Thymus (tissue), 14 donors: ENCODE data around the gene SLC12A1. TPM values are rescaled to one million over a fixed set of nuclear protein-coding genes. Genes with fewer than 3 reads are reported as not detected.

Experiments used
- DNase-seq, 9 donors: peaks; one replicate each; pipeline ENCODE4 v3.0.0-alpha.2; 2013; ENCODE audit warnings: low spot score in 9 of 9, low read depth in 6 of 9, missing footprints in 1 of 9
- H3K27ac ChIP-seq, 2 donors: one replicate each; pipeline ENCODE4 v1.5.1; 2013; ENCODE audit warnings: control low read depth in 1 of 2, low read depth in 1 of 2, low read length in 1 of 2, mild to moderate bottlenecking in 1 of 2, moderate library complexity in 1 of 2
- H3K27me3 ChIP-seq, 2 donors: one replicate each; pipeline ENCODE4 v1.5.1; 2013; ENCODE audit warnings: low read length in 1 of 2; ENCODE audit not compliant: control insufficient read depth in 2 of 2, insufficient read depth in 1 of 2
- H3K36me3 ChIP-seq, 2 donors: one replicate each; pipeline ENCODE4 v1.5.1; 2013; ENCODE audit warnings: low read length in 1 of 2, mild to moderate bottlenecking in 1 of 2, moderate library complexity in 1 of 2; ENCODE audit not compliant: control insufficient read depth in 2 of 2, insufficient read depth in 2 of 2
- H3K4me1 ChIP-seq, 2 donors: one replicate each; pipeline ENCODE4 v1.5.1; 2013; ENCODE audit warnings: low read length in 2 of 2; ENCODE audit not compliant: control insufficient read depth in 2 of 2, insufficient read depth in 2 of 2
- H3K4me3 ChIP-seq, 2 donors: one replicate each; pipeline ENCODE4 v1.5.1; 2013; ENCODE audit warnings: low read length in 2 of 2, control low read depth in 1 of 2, mild to moderate bottlenecking in 1 of 2
- H3K9me3 ChIP-seq, 2 donors: one replicate each; pipeline ENCODE4 v1.5.1; 2013; ENCODE audit warnings: low read length in 1 of 2, mild to moderate bottlenecking in 1 of 2; ENCODE audit not compliant: control insufficient read depth in 2 of 2, insufficient read depth in 1 of 2
- WGBS: extraction: QIAGEN DNeasy Blood & Tissue Kit; methylation state at CpG from one replicate; pipeline ENCODE4 v1.1.7; 2013; 5-methylcytosine and 5-hydroxymethylcytosine counted together
- long read RNA-seq, 10 donors: transcript quantifications; one replicate each; lab custom pipeline, GENCODE V29; 2026
- polyA plus RNA-seq: library from polyadenylated mRNA; stranded (reverse); fragments of 200-250 nt; gene quantifications from one replicate; pipeline ENCODE4 v1.2.3, GENCODE V29; 2013
- total RNA-seq: library from RNA; stranded (reverse); fragments of 120-200 nt; gene quantifications from one replicate; pipeline ENCODE4 v1.2.4, GENCODE V29; 2013
- donor health status: healthy.

SLC12A1 gene
- total RNA-seq (0.05 TPM), polyA plus RNA-seq (0.11 TPM)
- long read RNA-seq, donor 1 = 0 reads
- long read RNA-seq, donor 2 = 0 reads
- long read RNA-seq, donor 3 = 0 reads
- long read RNA-seq, donor 4 = 0 reads
- long read RNA-seq, donor 5, full-length matches to known transcripts = 2 of 2 reads
- long read RNA-seq, donor 5, partial matches to known transcripts = 0 of 2 reads
- long read RNA-seq, donor 5, other reads (novel, unspliced or antisense) = 0 of 2 reads
- long read RNA-seq, donor 6 = 0 reads
- long read RNA-seq, donor 7 = 0 reads
- long read RNA-seq, donor 8 = 0 reads
- long read RNA-seq, donor 9 = 0 reads
- long read RNA-seq, donor 10 = 0 reads

GRCh38 chr15:48205981-48206380, at the start of gene SLC12A1:
SLC12A1 (plus strand) TSS chr15:48206302; CDS start chr15:48207720, 1,418 bp downstream.
- H3K9me3 ChIP-seq = no peaks in the 10 kb centered on the region
- no peaks in the 10 kb centered on the region for H3K4me1 ChIP-seq
- H3K27ac ChIP-seq = no peak within 1 kb of the TSS
- WGBS = 97% methylated on average over 1 of the region's 1 CpG
- H3K4me3 ChIP-seq = no peak within 1 kb of the TSS
- no peak for DNase-seq
- no peaks in the 10 kb centered on the region for H3K27me3 ChIP-seq
- no peaks in the 10 kb centered on the region for H3K36me3 ChIP-seq

- Histone ChIP-seq H3K36me3 (no peaks in the 10 kb centered on the region), H3K9me3 (no peaks in the 10 kb centered on the region)
- WGBS = 66% methylated on average over 3 of the region's 3 CpGs
These were observed 37.5 kb upstream of the SLC12A1 start for GRCh38 chr15:48168616-48169015.

GRCh38 chr15:48170981-48171380, 35.1 kb upstream of the SLC12A1 start:
- no peak for DNase-seq
- Histone ChIP-seq H3K4me1 (no peaks in the 10 kb centered on the region), H3K27me3 (no peaks in the 10 kb centered on the region), H3K4me3 (no peak overlapping the region), H3K9me3 (no peaks in the 10 kb centered on the region), H3K36me3 (no peaks in the 10 kb centered on the region), H3K27ac (no peak overlapping the region)
- 98% methylated on average over 1 of the region's 1 CpG for WGBS

More at GRCh38 chr15:48168616-48169015, 37.5 kb upstream of the SLC12A1 start:
- H3K27ac ChIP-seq = no peak overlapping the region
- no peak overlapping the region for H3K4me3 ChIP-seq
- no peaks in the 10 kb centered on the region for H3K4me1 ChIP-seq
- DNase-seq = no peak
- H3K27me3 ChIP-seq = no peaks in the 10 kb centered on the region

- peaks cover 0 to 6% of the 10 kb centered on the region in 2 donors for H3K4me1 ChIP-seq
- no peak overlapping the region for H3K4me3 ChIP-seq
- H3K27me3 ChIP-seq = peaks cover 0 to 2% of the 10 kb centered on the region in 2 donors
- no peaks in the 10 kb centered on the region for H3K36me3 ChIP-seq
- no peak overlapping the region for H3K27ac ChIP-seq
- no peak for DNase-seq
- no peaks in the 10 kb centered on the region for H3K9me3 ChIP-seq
- 97% methylated on average over 3 of the region's 3 CpGs for WGBS
These were observed 31.0 kb upstream of the SLC12A1 start for GRCh38 chr15:48175126-48175525.

GRCh38 chr15:48176112-48176511, 30.0 kb upstream of the SLC12A1 start:
- Histone ChIP-seq H3K4me1 (peaks cover 0 to 6% of the 10 kb centered on the region in 2 donors), H3K4me3 (no peak overlapping the region), H3K27ac (no peak overlapping the region), H3K9me3 (no peaks in the 10 kb centered on the region), H3K36me3 (no peaks in the 10 kb centered on the region), H3K27me3 (peaks cover 0 to 2% of the 10 kb centered on the region in 2 donors)
- DNase-seq = no peak
- 96% methylated on average over 4 of the region's 4 CpGs for WGBS

GRCh38 chr15:48176957-48177356, 29.1 kb upstream of the SLC12A1 start:
- H3K4me3 ChIP-seq = peak overlapping the region; percentile 57 to 86
- 86% methylated on average over 2 of the region's 2 CpGs for WGBS

GRCh38 chr15:48177383-48177765, 28.7 kb upstream of the SLC12A1 start:
- H3K27ac ChIP-seq = peak overlapping the region; percentile 31 to 55
- peak overlapping the region; percentile 57 to 86 for H3K4me3 ChIP-seq
- H3K36me3 ChIP-seq = no peaks in the 10 kb centered on the region
- peaks cover 0 to 2% of the 10 kb centered on the region in 2 donors for H3K27me3 ChIP-seq
- peak in 6 of 9 donors; percentile 19 to 73 (median 24) for DNase-seq
- WGBS = 2% methylated on average over 10 of the region's 10 CpGs
- H3K9me3 ChIP-seq = no peaks in the 10 kb centered on the region
- peaks cover 0 to 6% of the 10 kb centered on the region in 2 donors for H3K4me1 ChIP-seq

More at GRCh38 chr15:48176957-48177356, 29.1 kb upstream of the SLC12A1 start:
- peak in 1 of 9 donors; percentile 9 for DNase-seq
- peaks cover 0 to 6% of the 10 kb centered on the region in 2 donors for H3K4me1 ChIP-seq
- H3K36me3 ChIP-seq = no peaks in the 10 kb centered on the region
- no peaks in the 10 kb centered on the region for H3K9me3 ChIP-seq
- peaks cover 0 to 2% of the 10 kb centered on the region in 2 donors for H3K27me3 ChIP-seq
- H3K27ac ChIP-seq = no peak overlapping the region

- H3K27ac ChIP-seq = peak within 1 kb of the TSS; percentile 31 to 55
- peak within 1 kb of the TSS; percentile 57 to 86 for H3K4me3 ChIP-seq
- 3% methylated on average over 71 of the region's 71 CpGs for WGBS
- no peaks in the 10 kb centered on the region for H3K36me3 ChIP-seq
- H3K27me3 ChIP-seq = peaks cover 0 to 2% of the 10 kb centered on the region in 2 donors
- H3K9me3 ChIP-seq = no peaks in the 10 kb centered on the region
- H3K4me1 ChIP-seq = peaks cover 0 to 6% of the 10 kb centered on the region in 2 donors
- peak; percentile 14 to 90 (median 61) for DNase-seq
These were observed 28.1 kb upstream of the SLC12A1 start, which contains the start of gene MYEF2 for GRCh38 chr15:48177766-48178647. MYEF2 (minus strand) TSS chr15:48178295; CDS start chr15:48178237, 58 bp downstream.

- H3K4me3 ChIP-seq = peak overlapping the region in 1 of 2 donors; percentile 57
- 100% methylated on average over 1 of the region's 1 CpG for WGBS
These were observed 27.5 kb upstream of the SLC12A1 start for GRCh38 chr15:48178648-48178931.

More at GRCh38 chr15:48178648-48178931, 27.5 kb upstream of the SLC12A1 start:
- Histone ChIP-seq H3K27ac (no peak overlapping the region), H3K4me1 (peaks cover 0 to 6% of the 10 kb centered on the region in 2 donors), H3K27me3 (peaks cover 0 to 2% of the 10 kb centered on the region in 2 donors), H3K9me3 (no peaks in the 10 kb centered on the region), H3K36me3 (no peaks in the 10 kb centered on the region)
- no peak for DNase-seq
